HG03280 (cell line): ENCODE data around the gene GLB1L.
"Not testable (repeated sequence)": the region's sequence is repeated elsewhere in the genome, so short reads cannot be mapped to it uniquely, and the experiment has no call there.

Experiments used
- ATAC-seq: cut with Tn5 transposase; IDR thresholded peaks from one replicate; pipeline ENCODE4 v1.9.1; 2021; ENCODE audit warnings: mild to moderate bottlenecking, moderate library complexity; ENCODE audit not compliant: unreplicated experiment

The GLB1L gene

DNA sequence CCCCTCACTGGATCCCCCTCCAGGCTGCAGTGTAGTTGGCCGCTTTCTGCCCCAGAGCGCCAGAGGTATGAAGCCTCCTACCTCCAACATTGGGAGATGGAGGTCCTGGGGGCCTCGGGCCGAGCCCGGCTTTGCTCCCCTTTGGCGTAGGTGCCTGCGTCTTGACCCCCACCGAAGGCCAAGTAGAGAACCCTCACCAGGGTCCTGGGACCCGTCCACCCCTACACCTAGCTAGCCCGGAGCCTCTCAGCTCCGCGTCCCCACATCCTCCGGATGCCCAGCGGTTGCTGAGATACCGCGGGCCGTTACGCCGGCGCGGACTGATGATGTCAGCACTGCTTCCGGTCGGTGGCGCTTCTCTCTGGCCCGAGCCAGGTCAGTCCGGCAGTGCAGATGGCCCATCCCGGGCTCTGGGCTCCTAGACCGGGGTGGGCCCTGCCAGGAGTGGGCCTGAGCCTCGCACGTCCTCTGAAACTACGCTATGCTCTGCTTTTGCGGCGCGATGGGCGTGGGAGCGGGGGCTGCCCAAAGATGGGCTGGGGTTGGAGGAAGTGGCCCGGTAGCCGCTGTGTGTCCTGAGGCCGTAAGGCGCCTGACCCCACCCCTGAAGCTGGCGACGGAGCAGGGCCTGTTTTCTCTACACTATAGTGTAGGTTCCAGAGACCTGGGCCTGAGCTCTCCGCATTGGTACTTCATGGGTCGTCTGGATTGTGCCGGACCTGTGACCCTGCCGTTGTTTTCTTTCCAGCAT, at the start of gene GLB1L, which contains the start of gene STK16:
GLB1L (minus strand) TSS at position 297 of the 751 bp plus-strand sequence. CDS start 1,871 bp downstream, outside the sequence.
STK16 (plus strand) TSS at position 332 of the 751 bp plus-strand sequence. CDS start 521 bp downstream, outside the sequence.
- peak; percentile 83 for ATAC-seq

- ATAC-seq, result peak; percentile 90
Observed at GRCh38 chr2:219294356-219295351, 49.4 kb upstream of the GLB1L start.

- ATAC-seq, result no peak
Observed at GRCh38 chr2:219293736-219294231, 48.5 kb upstream of the GLB1L start.

- no peak for ATAC-seq
Observed at GRCh38 chr2:219292616-219293015, 47.4 kb upstream of the GLB1L start.

GRCh38 chr2:219291910-219292490, 46.8 kb upstream of the GLB1L start:
- ATAC-seq, result no peak

DNA sequence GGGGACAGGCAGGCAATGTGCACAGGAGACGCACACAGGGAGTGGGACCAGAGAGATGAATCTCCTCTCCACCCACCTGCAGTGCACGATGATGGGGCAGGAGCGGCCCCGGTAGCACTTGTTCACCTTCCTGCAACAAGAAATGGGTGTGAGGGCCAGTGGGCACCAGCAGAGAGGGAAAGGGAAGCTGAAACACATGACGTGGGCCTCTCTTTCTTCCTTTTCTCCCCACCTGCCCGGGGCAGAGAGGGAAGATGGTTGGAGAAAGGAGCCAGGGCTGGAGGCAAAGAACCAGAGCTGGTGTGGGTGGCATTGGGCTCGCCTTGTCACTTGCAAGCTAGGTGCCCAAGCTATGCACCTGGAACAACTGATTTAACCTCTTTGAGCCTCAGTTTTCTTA, 46.1 kb upstream of the GLB1L start:
- ATAC-seq, result no peak

DNA sequence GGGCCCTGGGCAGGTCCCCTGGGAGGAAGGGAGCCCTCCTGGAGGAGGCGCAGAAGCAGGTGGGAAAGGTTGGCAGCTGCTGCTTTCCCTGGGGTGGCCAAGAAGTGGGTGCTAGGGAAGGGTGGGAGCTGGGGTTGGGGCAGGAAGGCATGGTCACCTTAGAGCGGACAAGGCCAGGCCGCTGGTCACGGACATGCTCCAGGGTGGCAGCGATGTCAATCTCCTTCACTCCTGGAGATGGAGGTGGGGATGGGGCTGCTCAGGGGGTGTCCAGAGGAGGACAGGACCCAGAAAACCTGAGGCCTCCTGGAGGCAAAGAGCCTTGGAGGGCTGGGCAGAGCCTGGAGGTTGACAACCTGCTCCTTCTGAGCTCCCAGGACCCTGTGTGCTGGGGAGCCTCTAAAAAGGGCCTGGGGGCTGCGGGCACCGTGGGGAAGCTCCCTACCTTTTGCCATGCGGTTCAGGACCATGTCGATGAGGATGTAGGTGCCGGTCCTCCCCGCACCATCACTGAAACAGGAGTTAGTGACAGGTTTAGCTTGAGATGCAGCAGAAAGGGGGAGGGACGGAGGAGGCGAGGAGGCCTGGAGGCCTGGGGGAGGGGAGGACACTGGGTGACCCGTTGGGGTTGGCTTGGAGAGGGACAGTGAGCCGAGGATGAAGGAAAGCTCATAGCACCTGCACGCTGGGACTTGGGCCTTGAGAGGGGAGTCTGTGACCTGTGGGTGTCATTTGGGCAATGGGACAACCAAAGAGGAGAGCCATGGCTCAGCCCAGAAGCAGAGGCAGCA, 45.3 kb upstream of the GLB1L start:
- no peak for ATAC-seq

DNA sequence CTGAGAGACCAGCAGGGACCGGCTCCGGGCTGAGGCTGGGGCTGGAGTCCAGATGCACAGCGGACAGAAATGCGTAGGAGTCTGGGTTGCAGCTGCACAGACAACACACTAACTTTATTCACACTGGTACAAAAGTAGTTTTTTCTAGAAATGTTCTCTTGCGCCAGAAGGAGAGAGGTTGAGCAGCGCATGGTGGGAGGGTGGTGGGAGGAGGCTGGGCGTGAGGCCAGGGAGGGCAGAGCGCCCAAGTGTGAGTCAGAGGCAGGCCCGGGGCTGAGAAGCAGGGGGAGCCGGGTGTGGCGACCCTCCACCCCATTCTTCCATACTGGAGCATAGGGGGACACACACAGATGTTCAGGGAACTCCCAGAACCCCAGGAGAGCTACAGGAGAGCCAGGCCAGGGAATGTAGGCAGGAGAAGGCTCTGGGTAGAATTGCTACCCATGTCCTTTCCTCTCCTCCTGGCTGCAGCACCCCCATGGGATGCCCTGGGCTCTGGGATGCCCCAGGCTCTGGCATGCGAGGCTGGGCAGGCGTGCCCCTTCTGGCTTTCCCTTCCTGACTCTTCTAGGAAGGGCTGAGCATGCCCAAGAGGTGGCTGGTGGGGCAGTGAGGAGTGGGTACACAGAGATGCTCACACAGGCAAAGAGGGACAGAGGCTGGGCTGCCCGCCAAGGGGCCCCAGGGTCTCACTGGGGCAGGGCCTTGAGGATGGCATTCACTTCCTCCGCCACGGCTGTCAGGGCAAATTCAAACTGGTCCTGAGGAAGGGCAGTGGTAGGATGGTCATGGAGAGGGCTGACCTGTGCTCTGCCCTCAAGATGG, 44.5 kb upstream of the GLB1L start:
- no peak for ATAC-seq

GRCh38 chr2:219289195-219289536, 43.9 kb upstream of the GLB1L start:
- ATAC-seq, result no peak

DNA sequence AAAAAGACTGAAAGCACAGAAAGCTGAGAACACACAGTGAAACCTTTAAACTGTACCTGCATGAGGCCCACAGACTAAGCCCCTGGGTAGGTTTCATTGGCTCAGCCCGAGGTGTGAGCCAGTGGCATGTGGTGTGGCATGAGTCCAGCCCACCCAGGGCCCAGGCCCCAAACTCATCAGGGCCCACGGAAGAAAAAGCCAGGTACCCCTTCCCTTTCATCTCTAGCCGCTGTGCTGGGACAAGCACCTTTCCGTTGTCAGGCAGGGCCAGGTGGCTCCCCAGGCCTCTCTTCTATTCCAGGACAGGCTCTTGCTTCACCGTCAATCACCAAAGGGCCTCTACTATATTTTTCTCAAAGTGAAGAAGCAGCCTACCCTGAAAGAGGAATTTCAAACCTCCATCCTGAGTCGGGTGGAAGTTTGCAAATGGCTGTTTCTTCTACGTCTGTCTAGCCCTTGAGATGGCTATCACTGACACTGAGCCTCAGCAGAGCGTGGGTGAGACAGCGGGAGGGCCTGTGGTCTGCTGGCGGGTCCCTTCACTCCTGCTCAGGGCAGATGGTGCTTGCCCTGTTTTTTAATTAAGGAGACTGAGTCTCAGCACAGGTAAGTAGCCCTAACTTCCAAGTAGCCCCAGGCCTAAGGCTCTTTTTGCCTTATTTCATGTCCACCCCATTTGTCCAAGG, 42.5 kb upstream of the GLB1L start:
- ATAC-seq, result no peak

GRCh38 chr2:219287116-219287440, 41.8 kb upstream of the GLB1L start:
- not testable (repeated sequence) for ATAC-seq

DNA sequence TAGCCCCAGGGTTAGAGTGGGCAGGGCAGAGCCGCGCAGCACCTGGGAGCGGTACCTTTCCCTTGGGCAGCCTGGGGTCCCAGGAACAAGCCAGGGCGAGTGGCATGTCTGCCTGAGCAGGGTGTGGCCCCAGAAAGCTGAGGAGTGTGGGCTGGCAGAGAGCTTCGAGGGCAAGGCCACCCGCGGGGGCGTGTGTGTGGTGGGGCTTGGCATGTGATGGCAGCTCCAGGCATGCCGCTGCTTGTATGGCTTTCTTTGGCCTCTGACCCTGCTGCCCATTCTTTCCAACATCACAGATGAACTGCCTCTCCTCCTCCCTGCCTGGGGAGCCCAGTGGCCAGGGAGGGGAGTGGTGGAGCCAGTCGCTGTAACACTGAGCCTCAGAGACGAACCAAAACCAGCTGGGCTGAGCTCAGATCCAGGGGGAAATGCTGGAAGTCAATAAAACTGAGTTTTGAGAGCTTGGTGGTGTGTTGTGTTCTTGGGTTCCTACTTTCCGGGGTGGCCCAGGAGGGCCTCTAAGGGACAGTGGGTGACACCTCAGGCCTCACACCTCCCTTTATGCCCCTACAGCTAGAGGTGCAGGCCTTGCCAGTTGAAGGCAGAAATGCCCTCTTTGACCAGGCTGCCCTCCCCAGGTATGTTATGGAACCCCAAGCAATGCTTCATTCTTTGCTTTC, 41.3 kb upstream of the GLB1L start:
- ATAC-seq, result no peak

- ATAC-seq, result no peak
Observed at GRCh38 chr2:219285894-219286425, 40.7 kb upstream of the GLB1L start.

DNA sequence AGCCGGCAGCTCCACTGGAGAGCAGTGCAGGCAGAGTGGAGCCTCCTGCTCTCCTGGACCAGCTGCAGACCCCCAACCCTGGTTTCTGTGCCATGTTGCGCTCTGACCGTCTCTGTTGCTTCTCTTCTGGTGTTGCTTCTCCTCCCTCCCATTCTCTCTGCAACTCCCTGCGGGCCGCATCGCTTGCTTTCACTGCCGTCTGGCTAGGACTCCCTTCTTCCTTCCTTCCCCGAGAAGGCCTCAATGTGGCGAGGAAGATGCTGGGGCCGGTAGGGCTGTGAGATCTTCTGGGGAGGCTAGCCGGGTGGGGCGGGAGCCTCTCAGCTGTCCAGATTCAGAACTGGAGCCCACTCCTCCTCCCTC, 40.1 kb upstream of the GLB1L start:
- ATAC-seq, result no peak

GRCh38 chr2:219284501-219285372, 39.5 kb upstream of the GLB1L start:
- ATAC-seq, result no peak

DNA sequence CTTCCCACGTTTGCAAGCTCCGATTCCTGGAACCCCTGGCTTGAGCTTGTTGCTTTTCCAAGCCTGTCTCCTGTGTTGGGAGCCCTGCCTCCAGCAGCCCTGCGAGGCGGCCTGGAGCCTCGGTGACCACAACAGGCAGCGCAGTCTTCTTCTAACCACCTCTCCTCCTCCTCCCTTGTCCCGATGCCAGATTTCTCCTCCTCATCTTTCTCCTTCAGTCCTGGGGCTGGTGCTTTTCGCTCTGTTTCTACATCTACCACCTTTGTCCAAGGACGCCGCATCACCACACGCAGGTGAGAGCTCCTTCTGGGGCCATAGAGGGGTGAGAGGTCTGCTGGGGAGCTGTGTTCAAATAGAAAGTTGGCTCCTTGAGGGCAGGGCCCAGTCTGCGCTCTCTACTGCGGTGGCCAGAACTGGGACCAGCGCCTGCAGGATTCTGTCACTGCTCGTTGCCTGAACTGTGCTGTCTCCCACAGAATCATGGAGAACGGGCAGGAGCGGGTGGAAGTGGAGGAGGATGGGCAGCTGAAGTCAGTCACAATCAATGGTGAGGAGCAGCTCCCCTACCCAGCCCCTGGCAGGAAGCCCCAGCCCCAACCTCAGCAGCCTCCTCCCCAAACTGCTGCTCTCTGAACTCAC, 37.8 kb upstream of the GLB1L start:
- no peak for ATAC-seq

DNA sequence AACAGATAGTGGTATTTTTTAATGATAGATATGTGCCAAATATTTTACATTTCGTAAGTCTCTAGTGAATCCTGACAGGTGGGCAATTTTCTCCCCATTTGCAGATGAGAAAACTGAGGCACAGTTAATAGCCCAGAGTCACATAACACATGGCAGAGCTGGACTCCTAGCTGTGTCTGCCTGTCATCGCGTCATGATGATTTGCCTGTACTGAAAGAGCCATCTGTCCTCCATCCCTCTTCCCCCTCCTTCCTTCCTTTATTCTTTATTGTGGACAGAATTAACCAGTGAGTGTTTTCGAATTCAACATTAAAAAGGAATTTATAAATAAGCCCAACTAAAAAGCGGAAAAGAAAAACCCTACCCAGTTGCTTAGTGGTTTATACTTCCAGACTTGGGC, 37.1 kb upstream of the GLB1L start:
- no peak for ATAC-seq
